HFFc6 (cell line): ENCODE results near the gene PPA2. TPM values are rescaled to one million over a fixed set of nuclear protein-coding genes. Genes with fewer than 3 reads are reported as not detected.

Experiments
- DNase-seq: peaks from one replicate; pipeline ENCODE4 v3.0.0-alpha.2; 2018
- H3K27ac Mint-ChIP-seq: 2 replicates; pipeline ENCODE4 v1.8.0; 2020; ENCODE audit warnings: mild to moderate bottlenecking, mixed read lengths
- H3K27me3 Mint-ChIP-seq: 2 replicates; pipeline ENCODE4 v1.8.0; 2021; ENCODE audit warnings: mild to moderate bottlenecking, moderate library complexity, mixed read lengths; ENCODE audit not compliant: insufficient read depth
- H3K36me3 Mint-ChIP-seq: 2 replicates; pipeline ENCODE4 v1.8.0; 2021; ENCODE audit warnings: low read depth, mixed read lengths
- H3K4me1 Mint-ChIP-seq: 2 replicates; pipeline ENCODE4 v1.8.0; 2020; ENCODE audit warnings: low read depth, mixed read lengths
- H3K4me3 Mint-ChIP-seq: 2 replicates; pipeline ENCODE4 v1.8.0; 2020; ENCODE audit warnings: mild to moderate bottlenecking, moderate library complexity, mixed read lengths
- H3K9me3 Mint-ChIP-seq: 2 replicates; pipeline ENCODE4 v1.8.0; 2020; ENCODE audit warnings: mild to moderate bottlenecking, mixed read lengths
- total RNA-seq, 6 experiments: library from RNA; stranded (reverse); fragmentation: NEBNext Ultra II Directional; extraction: Animal tissue kit (Norgen Biotek cat#: 25700); gene quantifications; 2 replicates in 1 of 6; 3 replicates in 5 of 6; pipeline ENCODE4 v1.2.3, GENCODE V29; 2021
- TF ChIP-seq, protein P1 (sequence below): fragments of 200-600 bp; sonication (generic); IDR thresholded peaks from 2 replicates; pipeline ENCODE4 v1.5.0; 2021; ENCODE audit warnings: antibody characterized with exemption, mild to moderate bottlenecking

PPA2 gene
- total RNA-seq, 6 experiments from 2014 or later = 51.8 to 72.9 (median 59.8) TPM

DNA sequence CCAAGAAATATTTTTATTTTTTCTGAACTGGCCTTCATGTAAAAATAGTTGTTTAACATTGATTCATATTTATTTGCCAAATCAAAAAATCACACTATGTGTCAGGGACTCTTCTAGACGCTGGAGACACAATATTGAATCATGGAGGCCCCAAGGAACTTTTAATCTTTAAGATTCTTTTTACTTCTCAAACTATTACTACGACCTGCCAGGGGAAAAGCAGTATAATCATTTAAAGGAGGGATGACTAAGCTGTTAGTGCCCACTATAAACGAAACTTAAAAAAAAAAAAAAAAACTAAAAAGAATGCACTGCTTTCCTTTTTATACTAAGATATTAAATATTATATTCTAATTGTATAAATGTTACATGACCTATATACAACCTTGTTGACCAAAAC is 84.7 kb downstream of the PPA2 start:
- no peaks in the 10 kb centered on the region for H3K27me3 Mint-ChIP-seq
- H3K4me1 Mint-ChIP-seq = peaks cover 20% of the 10 kb centered on the region
- peak overlapping the region; percentile 39 for H3K27ac Mint-ChIP-seq
- TF ChIP-seq, protein P1, sequence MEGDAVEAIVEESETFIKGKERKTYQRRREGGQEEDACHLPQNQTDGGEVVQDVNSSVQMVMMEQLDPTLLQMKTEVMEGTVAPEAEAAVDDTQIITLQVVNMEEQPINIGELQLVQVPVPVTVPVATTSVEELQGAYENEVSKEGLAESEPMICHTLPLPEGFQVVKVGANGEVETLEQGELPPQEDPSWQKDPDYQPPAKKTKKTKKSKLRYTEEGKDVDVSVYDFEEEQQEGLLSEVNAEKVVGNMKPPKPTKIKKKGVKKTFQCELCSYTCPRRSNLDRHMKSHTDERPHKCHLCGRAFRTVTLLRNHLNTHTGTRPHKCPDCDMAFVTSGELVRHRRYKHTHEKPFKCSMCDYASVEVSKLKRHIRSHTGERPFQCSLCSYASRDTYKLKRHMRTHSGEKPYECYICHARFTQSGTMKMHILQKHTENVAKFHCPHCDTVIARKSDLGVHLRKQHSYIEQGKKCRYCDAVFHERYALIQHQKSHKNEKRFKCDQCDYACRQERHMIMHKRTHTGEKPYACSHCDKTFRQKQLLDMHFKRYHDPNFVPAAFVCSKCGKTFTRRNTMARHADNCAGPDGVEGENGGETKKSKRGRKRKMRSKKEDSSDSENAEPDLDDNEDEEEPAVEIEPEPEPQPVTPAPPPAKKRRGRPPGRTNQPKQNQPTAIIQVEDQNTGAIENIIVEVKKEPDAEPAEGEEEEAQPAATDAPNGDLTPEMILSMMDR = no peak
- H3K36me3 Mint-ChIP-seq = peaks cover 28% of the 10 kb centered on the region; the same call in 1 of the 2 replicates
- no peak for DNase-seq
- no peak overlapping the region for H3K4me3 Mint-ChIP-seq
- no peaks in the 10 kb centered on the region for H3K9me3 Mint-ChIP-seq

DNA sequence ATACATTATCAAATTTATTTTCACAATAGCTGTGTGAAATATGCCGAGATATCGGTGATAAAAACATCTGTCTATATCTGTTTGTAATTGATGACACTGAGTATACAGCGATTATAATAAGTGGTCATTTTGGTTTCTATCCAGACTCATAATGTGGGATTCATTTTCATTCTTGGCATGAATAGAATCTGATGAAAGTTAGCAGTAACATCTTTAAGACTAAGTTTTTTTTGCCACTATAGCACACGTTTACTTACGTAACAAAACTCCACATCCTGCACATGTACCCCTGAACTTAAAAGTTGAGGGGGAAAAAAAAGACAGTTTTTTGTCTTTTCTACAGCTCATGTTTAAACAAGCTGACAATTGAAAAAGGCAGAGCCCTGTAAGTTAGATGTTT is 86.4 kb downstream of the PPA2 start:
- peak overlapping the region; percentile 26; the same call in 1 of the 2 replicates for H3K27ac Mint-ChIP-seq
- no peak for DNase-seq
- TF ChIP-seq, protein P1 = no peak
- no peaks in the 10 kb centered on the region for H3K27me3 Mint-ChIP-seq
- peaks cover 29% of the 10 kb centered on the region; the same call in 1 of the 2 replicates for H3K36me3 Mint-ChIP-seq
- no peaks in the 10 kb centered on the region for H3K9me3 Mint-ChIP-seq
- H3K4me3 Mint-ChIP-seq = no peak overlapping the region
- peaks cover 20% of the 10 kb centered on the region for H3K4me1 Mint-ChIP-seq

DNA sequence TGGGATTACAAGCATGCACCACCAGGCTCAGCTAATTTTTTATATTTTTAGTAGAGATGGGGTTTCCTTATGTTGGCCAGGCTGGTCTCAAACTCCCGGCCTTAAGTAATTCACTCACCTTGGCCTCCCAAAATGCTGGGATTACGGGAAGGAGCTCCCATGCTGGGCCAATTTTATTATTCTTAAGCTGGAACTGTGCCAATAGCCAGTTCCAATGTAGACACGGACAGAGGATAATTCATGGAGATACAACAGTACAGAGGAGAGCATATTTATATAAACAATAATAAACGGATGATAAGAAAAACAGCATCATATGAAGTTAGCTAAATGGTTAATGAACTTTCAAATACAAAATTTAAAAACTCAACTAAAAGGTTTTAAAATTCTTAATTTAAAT is 87.8 kb downstream of the PPA2 start:
- H3K36me3 Mint-ChIP-seq = peaks cover 25% of the 10 kb centered on the region; the same call in 1 of the 2 replicates
- no peak for DNase-seq
- no peak overlapping the region for H3K27ac Mint-ChIP-seq
- H3K4me1 Mint-ChIP-seq = peaks cover 20% of the 10 kb centered on the region
- TF ChIP-seq, protein P1 = no peak
- no peaks in the 10 kb centered on the region for H3K9me3 Mint-ChIP-seq
- no peak overlapping the region for H3K4me3 Mint-ChIP-seq
- no peaks in the 10 kb centered on the region for H3K27me3 Mint-ChIP-seq

DNA sequence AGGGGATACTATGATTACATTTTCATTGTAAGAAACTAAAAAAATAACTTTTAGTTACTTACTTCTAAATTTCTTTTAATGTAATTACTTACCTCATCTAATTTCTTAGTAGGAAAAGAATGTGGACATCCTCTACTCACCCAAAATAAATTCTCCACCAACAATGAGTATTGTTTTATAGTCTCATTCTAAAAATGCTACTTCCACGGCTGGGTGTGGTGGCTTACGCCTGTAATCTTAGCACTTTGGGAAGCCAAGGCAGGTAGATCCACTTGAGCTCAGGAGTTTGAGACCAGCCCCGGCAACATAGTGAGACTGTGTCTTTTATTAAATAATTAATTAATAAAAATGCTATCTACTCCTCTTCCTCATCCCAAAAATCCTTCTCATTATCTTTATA is 99.8 kb downstream of the PPA2 start:
- H3K9me3 Mint-ChIP-seq = no peaks in the 10 kb centered on the region
- no peaks in the 10 kb centered on the region for H3K36me3 Mint-ChIP-seq
- peaks cover 6% of the 10 kb centered on the region; the same call in 1 of the 2 replicates for H3K4me1 Mint-ChIP-seq
- H3K27ac Mint-ChIP-seq = no peak overlapping the region
- H3K27me3 Mint-ChIP-seq = no peaks in the 10 kb centered on the region
- TF ChIP-seq, protein P1 = no peak
- DNase-seq = no peak
- no peak overlapping the region for H3K4me3 Mint-ChIP-seq

DNA sequence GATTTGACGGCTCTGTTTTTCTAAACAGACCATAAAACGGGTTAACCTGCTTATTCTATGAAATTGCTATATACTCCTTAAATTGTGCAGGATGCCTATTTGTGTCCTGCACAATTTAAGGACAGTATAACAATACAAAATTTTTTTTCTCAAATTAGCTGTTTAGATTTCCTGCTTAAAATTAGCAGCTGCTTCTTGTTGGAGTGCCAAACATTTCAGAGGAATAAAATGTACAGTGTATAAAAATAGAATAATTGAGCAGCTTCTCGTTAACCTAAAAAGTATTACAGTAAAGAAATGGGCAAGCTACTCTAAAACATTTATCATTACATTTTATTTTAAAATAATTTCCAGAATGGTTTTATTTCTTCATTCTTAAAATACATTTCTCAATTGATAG is 100.5 kb downstream of the PPA2 start:
- no peak for DNase-seq
- H3K9me3 Mint-ChIP-seq = no peaks in the 10 kb centered on the region
- peaks cover 5% of the 10 kb centered on the region for H3K36me3 Mint-ChIP-seq
- TF ChIP-seq, protein P1 = no peak
- H3K27me3 Mint-ChIP-seq = no peaks in the 10 kb centered on the region
- peaks cover 6% of the 10 kb centered on the region; the same call in 1 of the 2 replicates for H3K4me1 Mint-ChIP-seq
- no peak overlapping the region for H3K27ac Mint-ChIP-seq
- no peak overlapping the region for H3K4me3 Mint-ChIP-seq

DNA sequence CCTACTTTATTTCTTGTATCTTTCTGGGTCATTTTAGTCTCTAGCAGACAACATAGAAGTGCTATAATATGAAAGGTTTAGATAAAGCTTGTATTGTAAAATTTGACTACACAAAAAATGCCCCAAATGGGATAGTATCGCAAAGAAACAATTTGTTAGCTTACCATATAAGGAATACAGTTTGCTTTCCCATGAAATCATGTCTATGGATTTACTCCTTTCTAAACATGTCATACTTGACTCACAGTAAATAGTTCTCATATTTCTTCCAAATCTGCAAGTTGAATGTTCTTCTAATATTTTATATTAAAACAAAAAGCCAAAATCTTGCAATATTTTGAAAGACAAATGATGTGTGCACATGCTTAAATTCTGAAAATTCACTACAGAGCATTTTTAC is 103.9 kb downstream of the PPA2 start:
- H3K27ac Mint-ChIP-seq = no peak overlapping the region

More for the DNA sequence above, 103.9 kb downstream of the PPA2 start:
- TF ChIP-seq, protein P1 = no peak
- Mint-ChIP-seq H3K4me3 (no peak overlapping the region), H3K27me3 (no peaks in the 10 kb centered on the region), H3K4me1 (peaks cover 6% of the 10 kb centered on the region; the same call in 1 of the 2 replicates), H3K9me3 (no peaks in the 10 kb centered on the region), H3K36me3 (peaks cover 33% of the 10 kb centered on the region)
- no peak for DNase-seq
